GM12878 (cell line): ENCODE results near the gene ING5.

Source experiments
- EP300 ChIP-seq, 2 experiments: fragments of 150-350 bp in 1 of 2; IDR thresholded peaks; 2 replicates each; pipeline ENCODE4 v1.6.1; 2011 to 2012; ENCODE audit warnings: low read depth in 2 of 2, low read length in 2 of 2, borderline replicate concordance in 1 of 2, improper control_type of control experiment in 1 of 2, inconsistent platforms in 1 of 2; ENCODE audit not compliant: control insufficient read depth in 1 of 2
- FOXM1 ChIP-seq: IDR thresholded peaks from 2 replicates; pipeline ENCODE4 v1.6.1; 2012; ENCODE audit warnings: low read depth, mild to moderate bottlenecking, inconsistent platforms, low read length, moderate library complexity
- KDM1A ChIP-seq: fragments of 200-600 bp; sonication (generic); IDR thresholded peaks from 2 replicates; pipeline ENCODE4 v1.6.1; 2016; ENCODE audit warnings: borderline replicate concordance
- MXI1 ChIP-seq: fragments of 150-350 bp; IDR thresholded peaks from 2 replicates; pipeline ENCODE4 v1.6.1; 2011; ENCODE audit warnings: low read depth, mild to moderate bottlenecking, inconsistent platforms, low read length, improper control_type of control experiment
- TF ChIP-seq, protein P1 (sequence below): IDR thresholded peaks from 2 replicates; pipeline ENCODE4 v1.6.1; 2012; ENCODE audit warnings: mild to moderate bottlenecking, low read depth, low read length

DNA sequence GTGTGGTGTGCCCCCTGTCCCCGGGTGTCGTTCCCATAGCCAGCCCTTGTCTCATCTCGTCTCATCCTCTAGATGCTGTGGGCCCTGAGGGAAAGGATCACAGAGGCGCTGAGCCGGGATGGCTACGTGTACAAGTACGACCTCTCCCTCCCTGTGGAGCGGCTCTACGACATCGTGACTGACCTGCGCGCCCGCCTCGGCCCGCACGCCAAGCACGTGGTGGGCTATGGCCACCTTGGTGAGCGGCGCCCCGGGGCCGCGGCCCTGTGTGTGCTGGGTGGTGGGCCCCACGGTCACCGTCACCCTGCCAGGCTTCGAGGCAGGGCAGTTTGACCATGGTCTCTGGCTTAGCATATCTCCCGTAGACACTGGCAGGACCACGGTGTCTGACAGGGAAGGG lies 53.9 kb downstream of the ING5 start:
- TF ChIP-seq KDM1A (no peak), MXI1 (no peak), EP300 (IDR thresholded peaks at IDR 0.05; ENCODE audit: borderline replicate concordance in 1 of 2, control insufficient read depth in 1 of 2, low read depth in 2 of 2, low read length in 2 of 2) (no peak), FOXM1 (no peak)
- TF ChIP-seq, protein P1, sequence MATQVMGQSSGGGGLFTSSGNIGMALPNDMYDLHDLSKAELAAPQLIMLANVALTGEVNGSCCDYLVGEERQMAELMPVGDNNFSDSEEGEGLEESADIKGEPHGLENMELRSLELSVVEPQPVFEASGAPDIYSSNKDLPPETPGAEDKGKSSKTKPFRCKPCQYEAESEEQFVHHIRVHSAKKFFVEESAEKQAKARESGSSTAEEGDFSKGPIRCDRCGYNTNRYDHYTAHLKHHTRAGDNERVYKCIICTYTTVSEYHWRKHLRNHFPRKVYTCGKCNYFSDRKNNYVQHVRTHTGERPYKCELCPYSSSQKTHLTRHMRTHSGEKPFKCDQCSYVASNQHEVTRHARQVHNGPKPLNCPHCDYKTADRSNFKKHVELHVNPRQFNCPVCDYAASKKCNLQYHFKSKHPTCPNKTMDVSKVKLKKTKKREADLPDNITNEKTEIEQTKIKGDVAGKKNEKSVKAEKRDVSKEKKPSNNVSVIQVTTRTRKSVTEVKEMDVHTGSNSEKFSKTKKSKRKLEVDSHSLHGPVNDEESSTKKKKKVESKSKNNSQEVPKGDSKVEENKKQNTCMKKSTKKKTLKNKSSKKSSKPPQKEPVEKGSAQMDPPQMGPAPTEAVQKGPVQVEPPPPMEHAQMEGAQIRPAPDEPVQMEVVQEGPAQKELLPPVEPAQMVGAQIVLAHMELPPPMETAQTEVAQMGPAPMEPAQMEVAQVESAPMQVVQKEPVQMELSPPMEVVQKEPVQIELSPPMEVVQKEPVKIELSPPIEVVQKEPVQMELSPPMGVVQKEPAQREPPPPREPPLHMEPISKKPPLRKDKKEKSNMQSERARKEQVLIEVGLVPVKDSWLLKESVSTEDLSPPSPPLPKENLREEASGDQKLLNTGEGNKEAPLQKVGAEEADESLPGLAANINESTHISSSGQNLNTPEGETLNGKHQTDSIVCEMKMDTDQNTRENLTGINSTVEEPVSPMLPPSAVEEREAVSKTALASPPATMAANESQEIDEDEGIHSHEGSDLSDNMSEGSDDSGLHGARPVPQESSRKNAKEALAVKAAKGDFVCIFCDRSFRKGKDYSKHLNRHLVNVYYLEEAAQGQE: no peak
